GM10266 (cell line): ENCODE measurements around the gene FBXO36.

Experiments used
- DNase-seq: peaks from one replicate; pipeline ENCODE4 v3.0.0; 2012; ENCODE audit errors: extremely low spot score
- TF ChIP-seq, protein P1 (sequence below): IDR thresholded peaks from 2 replicates; pipeline ENCODE4 v1.5.1; 2012; ENCODE audit warnings: mild to moderate bottlenecking, low read depth; ENCODE audit not compliant: control insufficient read depth, insufficient read depth; ENCODE audit errors: missing control alignments

The FBXO36 gene

GRCh38 chr2:229930656-229931055 is 8.4 kb downstream of the FBXO36 start:
- TF ChIP-seq, protein P1, sequence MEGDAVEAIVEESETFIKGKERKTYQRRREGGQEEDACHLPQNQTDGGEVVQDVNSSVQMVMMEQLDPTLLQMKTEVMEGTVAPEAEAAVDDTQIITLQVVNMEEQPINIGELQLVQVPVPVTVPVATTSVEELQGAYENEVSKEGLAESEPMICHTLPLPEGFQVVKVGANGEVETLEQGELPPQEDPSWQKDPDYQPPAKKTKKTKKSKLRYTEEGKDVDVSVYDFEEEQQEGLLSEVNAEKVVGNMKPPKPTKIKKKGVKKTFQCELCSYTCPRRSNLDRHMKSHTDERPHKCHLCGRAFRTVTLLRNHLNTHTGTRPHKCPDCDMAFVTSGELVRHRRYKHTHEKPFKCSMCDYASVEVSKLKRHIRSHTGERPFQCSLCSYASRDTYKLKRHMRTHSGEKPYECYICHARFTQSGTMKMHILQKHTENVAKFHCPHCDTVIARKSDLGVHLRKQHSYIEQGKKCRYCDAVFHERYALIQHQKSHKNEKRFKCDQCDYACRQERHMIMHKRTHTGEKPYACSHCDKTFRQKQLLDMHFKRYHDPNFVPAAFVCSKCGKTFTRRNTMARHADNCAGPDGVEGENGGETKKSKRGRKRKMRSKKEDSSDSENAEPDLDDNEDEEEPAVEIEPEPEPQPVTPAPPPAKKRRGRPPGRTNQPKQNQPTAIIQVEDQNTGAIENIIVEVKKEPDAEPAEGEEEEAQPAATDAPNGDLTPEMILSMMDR: no peak
- DNase-seq: no peak

DNA sequence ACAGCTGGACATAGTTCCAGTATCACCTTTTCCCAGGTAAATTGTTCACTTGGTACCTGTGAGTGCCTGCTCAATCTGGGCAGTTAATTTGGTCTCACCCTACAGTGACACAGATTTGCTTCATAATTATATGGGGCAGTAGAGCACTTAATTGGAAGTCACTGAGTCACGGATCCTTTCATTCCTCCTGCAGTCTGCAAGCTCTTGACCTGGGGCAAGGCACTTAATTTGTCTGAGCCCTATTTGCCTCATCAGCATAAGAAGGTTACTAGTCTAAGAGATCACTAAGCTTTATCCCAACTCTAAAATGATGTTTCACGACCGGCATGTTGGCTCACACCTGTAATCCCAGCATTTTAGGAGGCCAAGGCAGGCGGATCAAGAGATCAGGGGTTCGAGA is 8.9 kb downstream of the FBXO36 start:
- TF ChIP-seq, protein P1: no peak

GRCh38 chr2:229937537-229937936 is 15.2 kb downstream of the FBXO36 start:
- DNase-seq: no peak
- TF ChIP-seq, protein P1: no peak

More for the DNA sequence above, 8.9 kb downstream of the FBXO36 start:
- no peak for DNase-seq

GRCh38 chr2:229942671-229943070 is 20.4 kb downstream of the FBXO36 start:
- no peak for DNase-seq

GRCh38 chr2:229943171-229943570 is 20.9 kb downstream of the FBXO36 start:
- TF ChIP-seq, protein P1: no peak
- no peak for DNase-seq

More at GRCh38 chr2:229942671-229943070, 20.4 kb downstream of the FBXO36 start:
- TF ChIP-seq, protein P1: no peak

GRCh38 chr2:229943770-229944449 is 21.6 kb downstream of the FBXO36 start:
- TF ChIP-seq, protein P1: no peak
- no peak for DNase-seq

DNA sequence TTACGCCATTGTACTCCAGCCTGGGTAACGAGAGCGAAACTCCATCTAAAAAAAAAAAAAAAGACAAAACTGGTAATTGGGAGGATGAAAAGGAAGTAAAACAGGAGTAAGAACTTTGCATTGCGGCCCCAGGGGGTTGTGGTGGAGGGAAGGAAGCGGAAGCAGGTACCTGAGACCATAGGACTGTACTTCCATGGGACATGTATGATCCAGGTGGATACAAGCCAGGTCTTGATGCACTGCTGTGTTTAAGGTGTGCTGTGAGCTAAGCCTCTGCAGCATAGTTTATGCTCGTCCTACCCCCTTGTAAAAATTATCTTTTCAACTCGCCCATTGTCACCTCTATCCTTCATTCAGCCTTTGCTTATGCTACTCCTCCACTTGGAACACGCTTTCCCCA is 23.7 kb downstream of the FBXO36 start:
- DNase-seq: no peak

More for the DNA sequence above, 23.7 kb downstream of the FBXO36 start:
- TF ChIP-seq, protein P1: no peak
